ENCODE results near the gene SRD5A1. TPM values are rescaled to one million over a fixed set of nuclear protein-coding genes. Genes with fewer than 3 reads are reported as not detected.
A peak's percentile ranks its signal among the peaks of the same experiment; 100 is the strongest.

Gene SRD5A1, protein sequence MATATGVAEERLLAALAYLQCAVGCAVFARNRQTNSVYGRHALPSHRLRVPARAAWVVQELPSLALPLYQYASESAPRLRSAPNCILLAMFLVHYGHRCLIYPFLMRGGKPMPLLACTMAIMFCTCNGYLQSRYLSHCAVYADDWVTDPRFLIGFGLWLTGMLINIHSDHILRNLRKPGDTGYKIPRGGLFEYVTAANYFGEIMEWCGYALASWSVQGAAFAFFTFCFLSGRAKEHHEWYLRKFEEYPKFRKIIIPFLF
- 13.2 and 14.1 TPM in 2 replicates for total RNA-seq

DNA sequence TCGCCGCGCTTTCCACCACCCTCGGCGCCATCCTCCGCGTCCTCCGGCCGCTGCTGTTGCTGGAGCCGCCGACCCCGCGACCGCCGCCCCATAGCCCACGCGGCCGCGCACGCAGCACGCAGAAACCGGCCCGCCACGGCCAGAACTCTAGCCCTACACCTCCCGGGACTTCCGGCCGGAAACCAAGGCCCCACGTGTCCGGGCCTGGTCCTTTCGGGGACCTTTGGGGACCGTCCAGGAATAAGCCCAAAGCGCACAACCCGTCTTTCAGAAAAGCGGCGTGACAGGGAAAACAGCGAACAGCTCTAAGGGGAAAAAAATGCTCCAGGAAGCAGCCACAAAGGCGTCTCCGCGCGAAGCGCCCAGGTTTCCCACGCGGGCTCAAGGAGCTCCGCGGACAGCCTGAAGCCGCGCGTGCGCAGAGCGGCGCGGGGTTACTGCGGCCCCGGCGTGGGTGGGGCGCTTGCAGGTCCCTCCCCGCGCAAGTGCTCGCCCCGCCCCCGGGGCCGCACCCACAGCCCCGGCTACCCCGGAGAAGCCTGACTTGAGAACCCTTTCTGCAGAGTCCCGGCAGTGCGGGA, at the start of gene SRD5A1, which contains the start of gene NSUN2:
Gene SRD5A1, plus strand, starts transcription at position 553 of the 581 bp plus-strand sequence. CDS start 137 bp downstream, outside the sequence.
Gene NSUN2, minus strand, starts transcription at position 157 of the 581 bp plus-strand sequence. Its CDS starts 65 bp downstream, at position 92.
- DNase-seq, result peak; percentile 95

DNA sequence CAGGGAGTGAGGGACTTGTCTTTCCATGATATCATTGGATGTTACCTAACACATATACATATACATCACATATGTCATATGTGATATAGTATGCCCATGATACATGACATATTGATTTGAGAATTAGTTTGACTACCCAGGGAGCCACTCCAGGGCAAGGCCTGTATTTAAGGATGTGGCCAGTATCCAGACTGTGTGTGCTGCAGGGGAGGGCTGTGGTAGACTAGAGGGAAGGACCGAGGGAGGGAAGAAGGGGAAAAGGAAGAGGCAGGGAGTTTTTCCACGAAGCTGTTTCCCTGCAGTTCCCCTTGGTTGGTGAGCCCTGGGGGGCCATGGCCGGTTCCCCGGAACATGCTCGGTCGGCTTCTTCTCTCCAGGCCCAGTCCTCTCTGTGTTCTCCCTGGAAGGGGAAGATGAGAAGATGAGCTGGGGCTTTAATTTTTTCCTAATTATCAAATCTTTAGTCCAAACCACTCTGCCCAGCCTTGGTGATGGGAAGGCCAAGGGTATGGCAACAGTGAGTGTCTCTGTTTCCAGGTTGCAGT, 49.1 kb upstream of the SRD5A1 start:
- DNase-seq, result no peak

DNA sequence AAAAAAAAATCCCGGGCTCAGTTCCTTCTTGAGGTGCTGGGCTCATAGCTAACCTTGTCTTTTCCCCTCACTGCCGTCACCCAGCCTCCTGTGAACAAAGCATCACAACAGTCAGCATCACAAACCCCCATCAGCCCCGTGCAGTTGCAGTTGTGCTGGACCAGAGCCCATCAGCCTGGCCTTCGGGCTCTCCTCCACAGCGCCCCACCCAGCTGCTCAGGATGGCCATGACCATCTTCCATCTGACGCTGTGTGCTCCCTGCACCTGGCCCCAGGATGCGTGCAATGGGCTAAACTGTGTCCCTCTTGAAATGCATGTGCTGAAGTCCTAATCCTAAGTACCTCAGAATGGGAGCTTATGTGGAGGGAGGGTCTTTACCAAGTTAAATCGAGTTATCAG, 48.5 kb upstream of the SRD5A1 start:
- no peak for DNase-seq

DNA sequence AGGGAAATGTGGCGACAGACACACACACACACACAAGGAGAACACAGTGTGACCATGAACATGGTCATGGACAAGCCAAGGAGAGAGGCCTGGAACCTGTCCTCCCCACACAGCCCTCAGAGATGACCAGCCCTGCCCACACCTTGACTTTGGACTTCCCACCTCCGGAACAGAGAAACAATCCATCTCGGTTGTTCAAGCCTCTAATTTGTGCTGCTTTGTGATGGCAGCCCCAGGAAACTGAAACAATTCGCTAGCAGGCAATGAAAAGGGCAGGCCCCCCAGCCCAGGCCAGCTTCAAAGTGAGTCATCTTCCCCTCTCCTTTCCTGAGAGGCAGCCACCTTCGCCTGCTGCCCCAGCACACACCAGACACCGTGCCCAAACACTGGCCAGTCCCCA, 48.1 kb upstream of the SRD5A1 start:
- peak; percentile 73 for DNase-seq

DNA sequence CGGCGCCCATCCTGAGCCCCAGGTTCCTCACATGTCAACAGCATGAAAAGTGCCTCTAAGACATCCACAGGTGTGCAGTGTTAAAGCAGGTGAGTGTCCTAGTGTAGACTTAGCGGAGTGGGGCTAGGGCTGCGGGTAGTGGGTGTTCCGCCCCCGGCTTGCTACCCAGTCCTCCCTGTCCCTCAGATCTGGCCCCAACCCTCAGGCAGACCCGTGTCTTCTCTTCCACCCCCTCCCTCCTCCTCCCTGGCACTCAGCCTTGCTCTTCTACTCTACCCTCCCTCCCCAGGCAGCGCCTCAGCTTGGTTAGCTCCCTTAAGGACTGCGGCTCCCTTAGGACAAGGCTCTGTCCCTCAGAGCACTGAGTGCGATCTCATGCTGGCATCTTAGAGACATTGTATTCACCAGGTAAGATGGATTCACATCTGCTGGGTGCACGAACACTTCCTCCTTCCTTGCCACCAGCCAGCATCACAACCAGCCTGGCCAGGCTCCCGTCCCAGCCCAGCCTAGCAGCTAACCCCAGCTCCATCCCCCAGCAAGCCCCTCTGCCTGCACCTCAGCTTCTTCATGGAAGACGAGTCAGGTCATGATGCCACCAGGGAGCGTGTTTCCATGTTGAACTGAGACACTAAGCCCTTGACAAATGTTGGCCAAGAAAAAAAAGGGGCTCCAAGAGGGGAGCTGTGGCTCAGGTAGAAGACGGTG, 47.1 kb upstream of the SRD5A1 start:
- no peak for DNase-seq

DNA sequence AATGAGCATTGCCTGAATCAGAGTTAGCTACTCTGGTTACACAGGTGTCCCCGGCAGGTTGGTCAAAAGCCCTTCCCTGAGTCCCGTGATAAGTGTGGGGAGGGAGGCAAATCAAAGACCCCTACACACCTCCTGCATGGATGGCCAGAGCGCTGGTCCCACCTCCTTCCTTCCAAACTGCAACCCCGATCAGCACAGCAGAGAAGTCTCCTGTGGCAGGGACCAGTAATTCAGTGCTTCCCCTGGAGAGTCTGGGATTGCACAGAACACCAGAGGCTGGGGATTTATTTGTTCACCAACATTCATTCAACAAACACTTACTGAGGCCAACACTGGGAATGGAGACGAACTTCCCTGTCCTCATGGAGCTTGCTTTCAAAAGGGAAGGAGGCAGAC, 46.6 kb upstream of the SRD5A1 start:
- no peak for DNase-seq

DNA sequence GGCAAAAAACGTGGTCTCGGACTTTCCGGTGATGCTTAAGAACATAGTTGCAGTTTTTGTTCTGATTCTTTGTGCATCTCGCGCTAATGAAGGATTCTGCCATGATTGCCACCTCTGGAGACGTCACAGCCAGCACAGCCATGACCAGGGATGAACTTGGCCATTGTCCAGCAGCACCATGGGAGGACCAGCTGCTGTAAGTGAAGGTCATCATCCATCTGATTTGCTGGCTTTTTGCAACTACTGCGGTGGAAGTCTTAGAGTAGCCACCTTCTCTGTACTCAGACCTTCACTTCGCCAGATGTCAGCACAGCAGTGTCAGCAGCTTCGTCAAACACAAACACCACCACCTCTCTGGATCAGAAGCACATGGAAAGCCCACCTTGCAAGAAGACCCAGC, 46.1 kb upstream of the SRD5A1 start:
- DNase-seq, result no peak

DNA sequence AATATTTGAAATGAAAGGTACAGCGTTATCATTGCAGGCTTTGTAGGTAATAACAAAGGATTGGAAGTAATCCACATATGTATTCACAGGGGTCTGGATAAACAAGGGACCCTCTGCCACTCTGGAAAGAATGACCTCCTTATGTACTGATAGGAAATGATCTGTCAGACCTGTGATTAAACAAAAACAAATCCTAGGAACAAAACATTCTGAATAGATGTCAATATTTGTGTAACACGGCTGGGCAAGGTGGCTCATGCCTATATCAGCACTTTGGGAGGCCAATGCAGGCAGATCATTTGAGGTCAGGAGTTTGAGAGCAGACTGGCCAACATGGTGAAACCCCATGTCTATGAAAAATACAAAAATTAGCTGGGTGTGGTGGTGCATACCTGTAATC, 42.7 kb upstream of the SRD5A1 start:
- DNase-seq, result no peak

DNA sequence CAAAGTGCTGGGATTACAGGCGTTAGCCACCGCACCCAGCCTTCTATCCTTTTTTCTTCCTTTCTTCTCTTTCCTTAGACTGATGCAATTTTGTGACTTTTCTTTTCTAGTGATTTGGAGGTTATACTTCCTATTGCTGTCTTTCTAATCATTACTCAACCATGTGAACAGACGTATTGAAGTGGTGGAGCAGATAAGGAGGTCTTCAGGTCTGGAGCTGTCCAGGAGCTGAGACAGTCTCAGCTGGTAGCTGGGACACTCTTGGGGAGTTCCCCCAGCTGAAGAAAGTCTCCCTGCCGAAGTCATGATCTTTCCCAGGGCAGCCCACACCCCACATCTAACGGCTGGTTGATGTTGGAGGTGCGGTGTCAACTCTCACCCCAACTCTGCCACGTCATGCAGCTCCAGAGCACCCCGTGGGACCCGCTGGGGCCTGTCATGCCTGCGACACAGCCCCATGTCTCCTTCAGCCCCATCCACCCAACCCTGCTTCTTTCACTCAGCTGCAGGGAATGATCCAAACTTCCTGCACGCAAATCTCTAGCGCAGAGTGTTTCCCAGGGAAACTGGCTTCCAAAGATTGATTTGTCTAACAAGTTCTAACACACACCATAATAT, 41.5 kb upstream of the SRD5A1 start:
- DNase-seq, result no peak

DNA sequence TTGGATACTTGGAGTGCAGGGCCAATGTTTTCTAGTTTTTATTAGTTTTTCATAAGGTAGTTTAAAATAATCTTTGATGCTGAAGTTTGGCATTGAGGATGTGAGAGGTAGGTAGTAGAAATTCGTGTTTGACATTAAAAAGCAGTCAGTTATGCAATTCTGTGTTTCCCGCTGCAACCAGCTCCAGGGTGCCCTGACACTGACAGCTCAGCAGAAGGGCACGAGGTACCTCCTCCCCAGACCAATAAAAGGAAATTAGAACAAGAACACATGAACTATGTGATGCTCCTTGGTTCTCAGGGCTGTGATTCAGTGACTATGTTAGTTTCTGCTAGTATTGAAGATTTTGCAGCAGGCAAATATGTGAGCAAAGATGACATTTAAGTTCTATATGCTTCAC, 40.6 kb upstream of the SRD5A1 start:
- no peak for DNase-seq

DNA sequence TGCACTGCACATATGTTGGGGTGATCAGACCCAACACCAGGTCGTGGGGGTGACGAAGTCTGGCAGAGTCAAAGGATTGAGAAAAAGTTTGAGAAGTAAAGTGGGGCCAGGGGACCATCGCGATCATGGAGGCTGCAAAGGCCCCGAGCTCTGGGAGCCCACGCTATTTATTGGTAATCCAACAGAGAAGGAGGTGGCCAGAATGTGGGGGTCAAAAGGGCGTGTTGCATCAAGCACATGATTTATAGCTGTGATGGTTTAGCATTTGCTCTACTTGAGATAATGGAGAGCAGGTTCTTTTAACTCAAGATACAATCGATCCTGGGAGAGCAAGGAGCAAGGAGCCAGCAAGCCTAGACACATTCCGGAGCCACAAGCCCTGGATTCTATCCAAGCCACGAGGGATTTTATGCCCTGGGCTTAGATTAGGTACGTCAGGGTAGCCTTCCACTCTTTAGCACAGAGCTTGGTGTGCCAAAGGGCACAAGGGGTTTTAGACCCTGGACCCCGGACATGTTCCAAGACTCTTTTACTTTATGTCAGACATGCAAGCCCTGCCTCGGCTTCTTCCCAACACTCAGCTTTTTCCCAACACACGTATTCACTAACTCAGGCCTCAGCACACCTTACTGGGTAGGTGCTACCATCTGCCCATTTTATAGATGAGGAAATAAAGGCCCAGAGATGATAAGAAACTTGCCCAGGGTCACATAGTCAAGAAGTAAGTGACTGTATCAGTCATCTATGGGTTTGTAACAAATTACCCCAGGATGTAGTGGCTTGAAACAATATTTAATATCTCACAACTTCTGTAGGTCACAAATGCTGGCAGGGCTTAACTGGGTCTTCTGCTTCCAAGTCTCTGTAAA, 39.9 kb upstream of the SRD5A1 start:
- DNase-seq, result no peak

DNA sequence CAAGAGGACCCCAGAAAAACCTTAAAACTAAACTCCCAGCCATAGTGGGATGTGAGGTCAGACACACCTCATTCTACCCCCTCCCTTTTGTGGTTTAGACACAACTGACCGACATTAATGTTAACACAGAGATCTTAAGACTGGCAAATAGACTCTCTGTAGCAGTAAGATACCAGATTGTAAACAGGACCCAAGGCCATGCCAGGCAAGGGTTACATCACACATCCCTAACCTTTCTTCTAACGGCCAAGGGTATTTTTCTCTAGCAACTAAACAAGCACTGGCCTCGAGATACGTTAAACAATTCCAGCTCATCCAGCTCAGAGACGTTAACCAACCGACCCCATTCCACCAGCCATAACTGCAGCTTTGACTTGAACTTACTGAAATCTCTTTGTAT, 39.2 kb upstream of the SRD5A1 start:
- DNase-seq, result no peak

DNA sequence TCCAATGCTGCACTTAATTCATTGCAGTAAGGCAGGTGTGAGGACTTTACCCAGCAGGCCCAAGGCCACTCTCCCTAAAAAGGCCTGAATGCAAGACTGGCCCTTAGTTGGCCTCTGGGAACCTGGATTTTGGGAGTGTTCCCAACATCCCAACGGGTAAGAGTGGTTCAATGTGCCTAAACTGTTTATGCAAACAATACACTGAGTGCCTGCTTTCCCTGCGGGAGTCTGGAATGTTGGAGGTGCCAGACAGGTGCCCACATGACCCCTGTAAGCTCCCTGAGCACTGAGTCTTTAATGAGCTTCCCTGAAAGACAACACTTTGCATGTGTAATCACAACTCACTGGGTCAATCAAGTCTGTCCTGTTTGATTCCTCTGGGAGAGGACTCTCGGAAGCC, 37.8 kb upstream of the SRD5A1 start:
- no peak for DNase-seq

DNA sequence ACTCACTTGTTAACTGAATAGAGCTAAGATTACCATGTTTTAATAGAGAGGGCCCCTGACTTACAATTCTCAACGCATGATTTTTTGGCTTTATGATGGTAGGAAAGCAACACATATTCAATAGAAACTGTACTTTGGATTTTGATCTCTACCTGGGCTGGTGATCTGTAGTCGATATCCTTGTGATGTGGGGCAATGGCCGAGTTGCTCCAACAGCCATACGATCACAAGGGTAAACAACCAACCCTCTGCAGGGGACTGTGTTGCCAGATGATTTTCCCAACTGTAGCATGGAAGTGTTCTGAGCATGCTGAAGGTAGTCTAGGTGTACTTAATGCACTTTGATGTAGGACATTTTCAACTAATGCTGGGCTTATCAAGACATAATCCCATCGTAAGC, 36.9 kb upstream of the SRD5A1 start:
- no peak for DNase-seq

DNA sequence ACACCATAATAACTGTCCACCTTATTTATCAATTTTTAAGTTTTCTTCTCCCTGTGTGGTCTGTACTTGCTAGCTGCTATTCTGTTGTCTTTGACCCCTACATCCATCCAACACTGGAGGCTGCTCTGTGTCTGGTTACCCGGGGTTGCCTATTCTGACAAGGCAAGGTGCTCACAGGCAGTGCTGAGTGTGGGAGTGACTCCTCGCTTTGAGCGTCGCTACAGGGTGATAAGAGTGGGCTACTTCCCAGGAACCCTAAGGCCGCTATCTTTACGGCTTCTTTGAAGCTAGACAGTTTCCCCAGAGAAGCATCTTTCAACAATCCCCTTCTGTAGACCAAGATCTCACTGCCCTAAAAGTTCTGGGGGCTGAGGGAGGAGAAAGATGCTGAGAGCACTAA, 35.7 kb upstream of the SRD5A1 start:
- no peak for DNase-seq

DNA sequence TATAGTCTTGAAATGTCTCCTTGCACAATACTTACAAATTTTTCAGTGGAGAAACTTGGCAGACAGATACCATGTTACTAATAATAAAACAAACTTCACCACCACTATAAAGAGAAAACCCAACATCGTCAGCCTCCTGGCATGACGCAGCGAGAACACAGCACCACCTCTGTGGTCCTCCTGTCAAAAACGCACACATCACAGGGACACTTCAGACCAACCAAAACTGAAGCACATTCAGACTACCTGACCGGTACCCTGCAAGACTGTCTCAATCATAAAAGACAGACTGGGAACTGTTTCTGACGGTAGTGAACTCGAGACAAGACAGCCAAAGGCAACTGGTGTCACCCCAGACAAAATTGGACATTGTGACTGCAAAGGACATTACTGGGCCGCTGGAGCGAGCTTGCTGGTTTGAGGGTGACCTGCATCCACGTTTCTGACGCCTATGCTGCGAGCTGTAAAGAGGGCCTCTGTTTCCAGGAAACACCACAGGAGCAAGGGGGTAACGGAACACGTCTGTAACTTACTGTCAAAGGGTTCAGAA, 34.8 kb upstream of the SRD5A1 start:
- no peak for DNase-seq

DNA sequence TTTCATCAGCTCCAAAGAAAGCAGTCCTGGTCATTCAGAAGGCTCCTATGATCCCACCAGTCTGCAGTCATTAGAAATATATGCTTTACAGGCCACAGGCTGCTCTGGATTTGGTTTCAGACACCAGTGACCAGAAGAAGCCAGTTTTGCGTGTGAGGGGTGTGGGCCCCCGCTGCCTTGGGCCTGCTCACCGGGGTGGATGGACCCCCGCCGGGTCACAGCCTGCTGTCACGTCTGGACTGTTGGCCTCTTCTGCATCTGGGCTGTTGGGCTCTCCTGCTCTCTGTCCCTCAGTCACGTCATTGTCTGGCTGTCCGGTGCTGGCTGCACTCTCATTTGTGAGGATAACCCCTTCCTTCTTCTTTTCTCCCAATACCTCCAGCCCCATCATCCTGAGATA, 33.5 kb upstream of the SRD5A1 start:
- no peak for DNase-seq

DNA sequence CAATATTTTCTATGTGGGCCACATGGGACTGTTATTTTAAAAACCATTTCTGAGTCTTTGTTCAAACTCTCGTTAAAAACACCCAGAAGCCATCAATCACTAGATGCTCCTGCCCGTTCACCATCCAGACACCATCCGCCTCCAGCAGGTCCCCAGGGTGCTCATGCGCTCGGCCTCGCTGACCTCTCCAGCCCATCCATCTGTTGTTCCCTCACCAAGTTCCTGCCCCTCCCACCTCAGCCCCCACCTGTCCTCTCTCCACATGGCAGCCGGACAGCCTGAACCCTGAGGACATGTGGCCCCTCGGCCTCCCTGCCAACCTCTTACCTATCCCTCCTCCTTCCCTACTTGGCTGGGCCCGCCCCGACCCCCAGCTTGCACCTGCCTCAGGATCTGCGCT, 32.0 kb upstream of the SRD5A1 start:
- no peak for DNase-seq

DNA sequence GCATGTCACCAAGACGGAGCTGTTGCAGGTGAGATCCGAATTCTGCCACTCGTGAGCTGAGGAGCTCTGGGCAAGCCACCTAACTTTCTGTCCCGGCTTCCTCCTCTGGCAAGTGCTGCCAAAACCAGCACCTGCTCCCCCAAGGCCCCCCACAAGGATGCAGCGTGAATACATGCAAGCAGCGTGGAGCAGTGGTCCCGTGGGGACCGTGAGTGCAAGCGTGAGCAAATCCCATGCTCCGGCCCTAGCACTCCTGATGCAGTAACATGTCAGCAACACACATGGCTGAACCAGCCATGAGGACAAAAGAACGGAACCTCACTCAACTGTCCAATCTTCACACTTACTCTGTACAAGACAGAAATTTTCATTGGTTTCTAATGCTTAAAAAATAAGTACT, 31.4 kb upstream of the SRD5A1 start:
- DNase-seq, result no peak

DNA sequence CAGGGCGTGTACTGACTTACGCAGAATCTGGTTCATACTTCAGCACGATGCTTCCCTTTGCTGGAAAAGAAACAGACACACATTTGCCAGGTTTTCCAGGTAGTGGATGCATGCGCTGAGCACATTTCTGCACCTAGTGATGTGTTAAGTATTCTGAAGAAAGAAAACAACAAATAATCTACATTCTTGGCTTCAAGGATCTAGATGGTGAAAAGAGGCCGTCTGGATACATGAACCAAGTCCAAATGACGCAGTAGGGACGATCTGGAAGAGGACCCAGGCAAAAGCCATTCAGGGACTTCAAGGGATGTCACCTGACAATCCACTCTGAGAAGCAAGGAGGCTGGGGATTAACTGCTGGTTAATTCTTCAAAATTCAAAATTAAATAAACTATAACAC, 30.8 kb upstream of the SRD5A1 start:
- DNase-seq, result no peak

DNA sequence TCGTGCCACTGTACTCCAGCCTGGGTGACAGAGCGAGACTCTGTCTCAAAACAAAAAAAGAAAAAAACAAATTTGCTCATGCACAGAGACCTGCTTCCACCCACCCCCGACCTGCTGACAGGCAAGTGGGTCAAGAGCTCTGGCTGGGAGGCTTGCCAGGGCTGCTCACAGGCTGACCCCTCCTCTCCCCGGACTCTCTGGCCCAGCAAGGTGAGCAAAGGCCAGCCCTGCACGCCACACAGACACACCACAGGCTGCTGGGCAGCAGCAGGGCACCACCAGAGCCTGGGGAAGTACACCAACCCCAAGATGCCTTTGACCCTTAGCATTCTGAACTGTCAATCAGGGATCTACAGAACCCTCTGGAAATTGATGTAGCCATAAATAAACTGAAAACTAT, 29.6 kb upstream of the SRD5A1 start:
- no peak for DNase-seq

DNA sequence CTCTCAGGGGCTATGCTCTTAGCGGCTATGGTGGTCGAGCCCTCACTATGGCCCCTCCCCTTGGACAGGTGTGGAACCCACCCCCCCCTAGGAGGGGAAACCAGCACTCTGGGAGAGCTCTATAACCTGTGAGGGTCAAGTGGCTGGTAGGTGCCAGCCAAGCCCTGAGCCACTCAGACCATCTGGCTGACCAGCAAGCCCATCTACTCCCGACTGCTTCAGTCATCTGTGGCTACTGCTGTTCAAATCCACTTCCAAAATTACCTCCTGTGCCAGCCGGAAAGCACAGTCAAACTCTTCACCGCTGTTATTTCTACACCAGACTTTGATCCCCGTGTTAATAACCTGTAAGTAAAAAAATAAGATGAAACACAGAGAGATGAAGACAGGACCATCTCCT, 28.9 kb upstream of the SRD5A1 start:
- DNase-seq, result no peak
